Astrocyte of the spinal cord (primary cell): ENCODE measurements around the gene ITLN1.
"Not testable (repeated sequence)": the region's sequence is repeated elsewhere in the genome, so short reads cannot be mapped to it uniquely, and the experiment has no call there.

Experiments
- DNase-seq: peaks from one replicate; pipeline ENCODE4 v3.0.0; 2011; ENCODE audit warnings: low read depth, low spot score
- H3K4me3 ChIP-seq: 2 replicates; pipeline ENCODE4 v1.5.1; 2011; ENCODE audit warnings: low read depth, mild to moderate bottlenecking, low read length, moderate library complexity
- CTCF ChIP-seq: IDR thresholded peaks from 2 replicates; pipeline ENCODE4 v1.5.1; 2012; ENCODE audit warnings: low read depth, mild to moderate bottlenecking, low read length, inconsistent platforms
- in situ Hi-C: cut with HindIII; loops from 2 replicates; pipeline ENCODE4 v1.10.0; 2017; ENCODE audit warnings: low sequenced_read_pairs

Gene ITLN1

GRCh38 chr1:160880216-160880615, 4.8 kb downstream of the ITLN1 start:
- in situ Hi-C loops, result no loop called here
- TF ChIP-seq CTCF, result no peak
- no peak for DNase-seq
- H3K4me3 ChIP-seq, result no peak overlapping the region

DNA sequence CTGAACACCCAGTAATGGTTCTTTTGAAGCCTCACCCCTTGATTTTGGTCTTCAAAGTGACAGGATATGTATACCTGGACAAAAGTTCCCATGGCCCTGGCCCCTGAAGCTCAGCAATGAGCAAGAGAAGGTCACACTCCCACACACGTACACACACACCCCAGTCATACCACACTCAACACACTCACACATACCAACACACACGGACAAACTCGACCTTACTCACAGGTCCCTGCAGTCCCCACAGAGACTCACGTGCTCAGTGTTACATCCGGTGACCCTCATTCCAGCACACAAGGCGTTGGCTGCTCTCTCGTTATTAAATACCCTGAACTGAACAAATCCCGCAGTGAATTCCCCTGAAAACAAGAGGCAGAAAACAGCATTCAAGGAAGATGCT, 5.9 kb downstream of the ITLN1 start:
- no peak for TF ChIP-seq CTCF
- no peak overlapping the region for H3K4me3 ChIP-seq
- no peak for DNase-seq
- in situ Hi-C loops, result no loop called here

- TF ChIP-seq CTCF, result no peak
- H3K4me3 ChIP-seq, result no peak overlapping the region
- in situ Hi-C loops, result no loop called here
- no peak for DNase-seq
Observed at GRCh38 chr1:160877221-160877620, 7.8 kb downstream of the ITLN1 start.

DNA sequence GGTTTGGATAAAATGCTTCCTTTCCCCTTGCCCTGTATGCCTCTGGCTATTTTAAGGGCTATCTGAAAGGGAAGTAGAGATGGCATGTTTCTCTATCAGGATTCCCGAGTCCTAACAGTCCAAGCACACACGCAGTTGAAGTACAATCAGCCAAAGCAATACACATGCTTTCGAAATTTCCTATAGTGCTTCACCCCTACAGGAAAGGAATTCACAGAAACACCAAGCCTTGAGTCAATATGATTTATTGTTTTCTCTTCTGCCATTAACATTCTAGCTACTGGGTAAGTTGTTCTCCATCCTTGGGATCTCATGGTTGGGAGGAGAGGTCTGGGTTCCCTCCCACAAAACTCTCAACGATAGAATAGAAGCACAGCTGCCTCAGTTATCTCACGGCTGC, 8.7 kb downstream of the ITLN1 start:
- no peak for TF ChIP-seq CTCF
- DNase-seq, result no peak
- H3K4me3 ChIP-seq, result no peak overlapping the region
- in situ Hi-C loops, result no loop called here

DNA sequence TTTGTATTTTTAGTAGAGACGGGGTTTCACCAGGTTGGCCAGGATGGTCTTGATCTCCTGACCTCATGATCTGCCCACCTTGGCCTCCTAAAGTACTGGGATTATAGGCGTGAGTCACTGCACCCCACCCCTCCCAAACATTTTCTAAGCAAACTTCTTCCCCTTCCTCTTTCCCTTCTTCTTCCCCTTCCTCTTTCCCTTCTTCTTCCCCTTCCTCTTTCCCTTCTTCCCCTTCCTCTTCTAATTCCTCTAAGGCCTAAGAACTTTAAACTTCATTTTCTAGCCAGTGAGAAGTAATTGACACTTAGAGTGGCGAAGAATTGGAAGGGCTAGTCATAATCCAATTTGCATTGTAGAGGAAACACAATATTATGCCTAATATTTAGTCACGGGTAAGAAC, 9.4 kb downstream of the ITLN1 start:
- DNase-seq, H3K4me3 ChIP-seq, in situ Hi-C loops: not testable (repeated sequence)

DNA sequence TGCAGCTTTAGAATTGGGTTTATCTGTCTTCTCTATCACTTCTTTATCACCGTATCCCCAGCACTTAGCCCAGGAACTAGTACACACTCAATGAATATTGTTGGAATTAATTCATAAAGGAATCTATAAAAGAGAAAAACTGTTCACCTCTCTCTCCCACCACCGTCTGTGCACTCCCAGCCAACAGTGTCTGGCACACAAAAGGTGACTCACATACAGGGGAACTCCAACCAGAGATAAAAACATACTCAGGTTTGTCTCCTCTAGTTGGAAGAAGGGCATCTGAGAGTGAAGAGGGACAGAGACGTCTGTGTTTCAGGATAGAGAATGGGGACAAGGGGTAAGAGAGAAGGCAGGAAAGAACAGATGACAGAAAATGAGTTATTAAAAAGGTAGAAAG, 10.0 kb downstream of the ITLN1 start:
- no peak for DNase-seq
- in situ Hi-C loops, result no loop called here
- TF ChIP-seq CTCF, result no peak
- no peak overlapping the region for H3K4me3 ChIP-seq

- in situ Hi-C loops, result no loop called here
Observed at GRCh38 chr1:160868141-160868540, 16.8 kb downstream of the ITLN1 start.

DNA sequence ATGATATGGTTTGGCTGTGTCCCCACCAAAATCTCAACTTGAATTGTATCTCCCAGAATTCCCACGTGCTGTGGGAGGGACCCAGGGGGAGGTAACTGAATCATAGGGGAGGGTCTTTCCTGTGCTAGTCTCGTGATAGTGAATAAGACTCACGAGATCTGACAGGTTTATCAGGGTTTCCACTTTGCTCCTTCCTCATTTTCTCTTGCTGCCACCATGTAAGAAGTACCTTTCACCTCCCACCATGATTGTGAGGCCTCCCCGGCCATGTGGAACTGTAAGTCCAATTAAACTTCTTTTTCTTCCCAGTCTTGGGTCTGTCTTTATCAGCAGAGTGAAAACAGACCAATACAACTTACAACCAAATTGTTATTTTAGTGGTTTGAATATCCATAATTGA, 17.3 kb downstream of the ITLN1 start:
- H3K4me3 ChIP-seq, in situ Hi-C loops, DNase-seq: not testable (repeated sequence)

More at GRCh38 chr1:160868141-160868540, 16.8 kb downstream of the ITLN1 start:
- TF ChIP-seq CTCF, result no peak
- H3K4me3 ChIP-seq, result no peak overlapping the region
- no peak for DNase-seq
